ENCODE results near the gene GNB1. TPM values are rescaled to one million over a fixed set of nuclear protein-coding genes. Genes with fewer than 3 reads are reported as not detected.

The GNB1 gene
- total and polyA plus RNA-seq, 9 of the 15 experiments (the other 6 are each of a cell fraction or from before 2014, with no cell fraction given), result 34.3 to 388 (median 114) TPM

GRCh38 chr1:1890506-1891348 is at the start of gene GNB1 (continued):
- TF ChIP-seq, protein P1, sequence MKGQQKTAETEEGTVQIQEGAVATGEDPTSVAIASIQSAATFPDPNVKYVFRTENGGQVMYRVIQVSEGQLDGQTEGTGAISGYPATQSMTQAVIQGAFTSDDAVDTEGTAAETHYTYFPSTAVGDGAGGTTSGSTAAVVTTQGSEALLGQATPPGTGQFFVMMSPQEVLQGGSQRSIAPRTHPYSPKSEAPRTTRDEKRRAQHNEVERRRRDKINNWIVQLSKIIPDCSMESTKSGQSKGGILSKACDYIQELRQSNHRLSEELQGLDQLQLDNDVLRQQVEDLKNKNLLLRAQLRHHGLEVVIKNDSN (CRISPR knock-in tag; IDR thresholded peaks at IDR 0.05), result no peak
- TF ChIP-seq ASH1L (IDR thresholded peaks at IDR 0.05; ENCODE audit: borderline replicate concordance, low read depth, partially characterized antibody) (no peak), ZNF431 (CRISPR knock-in tag; IDR thresholded peaks at IDR 0.05) (no peak), E2F6 (IDR thresholded peaks at IDR 0.05; ENCODE audit: borderline replicate concordance in 1 of 2, extremely low read depth in 1 of 2, insufficient read depth in 1 of 2, insufficient read length in 1 of 2, low read depth in 1 of 2, low read length in 1 of 2, poor library complexity in 1 of 2, severe bottlenecking in 1 of 2) (peak; percentile 48 to 89), TFE3 (CRISPR knock-in tag; IDR thresholded peaks at IDR 0.05) (no peak), SREBF2 (CRISPR knock-in tag; IDR thresholded peaks at IDR 0.05) (no peak), BCOR (IDR thresholded peaks at IDR 0.05) (no peak), SP2 (IDR thresholded peaks at IDR 0.05; ENCODE audit: extremely low read depth, low read depth, low read length, poor library complexity, severe bottlenecking) (no peak), SETDB1 (IDR thresholded peaks at IDR 0.05; ENCODE audit: low read length) (no peak), SMARCB1 (IDR thresholded peaks at IDR 0.05; ENCODE audit: insufficient read length, low read depth) (no peak), ZNF239 (CRISPR knock-in tag; IDR thresholded peaks at IDR 0.05) (no peak), ZBTB12 (CRISPR knock-in tag; IDR thresholded peaks at IDR 0.05) (peak; percentile 92), CGGBP1 (CRISPR knock-in tag; IDR thresholded peaks at IDR 0.05) (no peak), THRAP3 (IDR thresholded peaks at IDR 0.05; ENCODE audit: borderline replicate concordance) (no peak)
- TF ChIP-seq, protein P2, sequence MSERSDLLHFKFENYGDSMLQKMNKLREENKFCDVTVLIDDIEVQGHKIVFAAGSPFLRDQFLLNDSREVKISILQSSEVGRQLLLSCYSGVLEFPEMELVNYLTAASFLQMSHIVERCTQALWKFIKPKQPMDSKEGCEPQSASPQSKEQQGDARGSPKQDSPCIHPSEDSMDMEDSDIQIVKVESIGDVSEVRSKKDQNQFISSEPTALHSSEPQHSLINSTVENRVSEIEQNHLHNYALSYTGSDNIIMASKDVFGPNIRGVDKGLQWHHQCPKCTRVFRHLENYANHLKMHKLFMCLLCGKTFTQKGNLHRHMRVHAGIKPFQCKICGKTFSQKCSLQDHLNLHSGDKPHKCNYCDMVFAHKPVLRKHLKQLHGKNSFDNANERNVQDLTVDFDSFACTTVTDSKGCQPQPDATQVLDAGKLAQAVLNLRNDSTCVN (CRISPR knock-in tag; IDR thresholded peaks at IDR 0.05), result no peak
- TF ChIP-seq, protein P3, sequence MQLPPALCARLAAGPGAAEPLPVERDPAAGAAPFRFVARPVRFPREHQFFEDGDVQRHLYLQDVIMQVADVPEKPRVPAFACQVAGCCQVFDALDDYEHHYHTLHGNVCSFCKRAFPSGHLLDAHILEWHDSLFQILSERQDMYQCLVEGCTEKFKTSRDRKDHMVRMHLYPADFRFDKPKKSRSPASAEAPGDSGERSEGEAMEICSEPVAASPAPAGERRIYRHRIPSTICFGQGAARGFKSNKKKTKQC (CRISPR knock-in tag; IDR thresholded peaks at IDR 0.05), result no peak
